ENCODE results near the gene DLG2. TPM values are rescaled to one million over a fixed set of nuclear protein-coding genes. Genes with fewer than 3 reads are reported as not detected.
A peak's percentile ranks its signal among the peaks of the same experiment; 100 is the strongest.

The DLG2 gene
- total and polyA plus RNA-seq, 11 donors: 2.4 to 13.9 (median 7.1) TPM

DNA sequence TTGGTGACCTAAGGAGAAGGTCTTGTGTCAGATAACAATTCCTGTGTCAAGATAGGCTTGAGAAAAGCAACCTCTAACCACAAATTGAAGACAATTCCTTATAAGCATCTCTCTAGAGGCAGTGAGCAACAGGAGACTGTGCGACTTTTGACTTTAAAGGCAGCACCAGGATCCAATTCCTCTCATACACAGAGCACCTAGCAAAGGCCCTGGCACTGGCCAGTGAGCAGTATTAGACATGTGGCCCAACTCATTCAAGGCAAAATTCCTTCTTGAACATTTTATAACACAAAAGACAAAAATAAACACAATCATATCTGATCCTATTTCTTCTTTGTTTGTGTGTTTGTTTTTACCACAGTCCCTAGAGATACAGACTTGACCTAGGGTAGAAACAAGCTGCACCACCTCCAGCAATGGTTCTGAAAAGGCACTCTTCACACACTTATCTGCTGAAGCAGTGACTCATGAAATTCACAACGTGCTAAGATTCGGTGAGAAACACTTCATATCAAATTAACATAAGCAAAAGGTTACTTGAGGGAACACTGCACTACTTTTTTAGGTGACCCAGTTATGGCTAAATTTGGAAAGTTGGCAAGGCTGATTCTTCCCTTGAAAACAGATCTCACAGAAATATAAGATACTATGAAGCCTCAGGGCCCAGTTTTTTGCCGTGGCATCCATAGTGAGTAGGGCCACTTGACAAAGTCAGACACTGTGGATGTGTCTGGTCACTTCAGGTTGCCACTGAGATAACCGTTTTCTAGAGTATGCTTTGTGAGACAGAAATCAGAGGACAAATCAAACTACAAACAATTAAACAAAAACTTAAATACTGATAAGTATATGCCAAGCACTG is 1018.9 kb downstream of the DLG2 start:
- H3K36me3 ChIP-seq: no peaks in the 10 kb centered on the region
- H3K27ac ChIP-seq: peak overlapping the region in 10 of 12 donors; percentile 0 to 61 (median 43)
- ATAC-seq (peak; percentile 63 to 73 (median 70)), DNase-seq (no peak)
- no peak overlapping the region for H3K4me3 ChIP-seq
- no peaks in the 10 kb centered on the region for H3K9me3 ChIP-seq
- peaks cover 0 to 16% (median 2%) of the 10 kb centered on the region in 12 donors for H3K4me1 ChIP-seq
- whole genome bisulfite sequencing, 4 donors: 36 to 44% (median 39%) methylated on average over 5 of the region's 5 CpGs
- TF ChIP-seq POLR2A (IDR thresholded peaks at IDR 0.05): no peak
- TF ChIP-seq, protein P1, sequence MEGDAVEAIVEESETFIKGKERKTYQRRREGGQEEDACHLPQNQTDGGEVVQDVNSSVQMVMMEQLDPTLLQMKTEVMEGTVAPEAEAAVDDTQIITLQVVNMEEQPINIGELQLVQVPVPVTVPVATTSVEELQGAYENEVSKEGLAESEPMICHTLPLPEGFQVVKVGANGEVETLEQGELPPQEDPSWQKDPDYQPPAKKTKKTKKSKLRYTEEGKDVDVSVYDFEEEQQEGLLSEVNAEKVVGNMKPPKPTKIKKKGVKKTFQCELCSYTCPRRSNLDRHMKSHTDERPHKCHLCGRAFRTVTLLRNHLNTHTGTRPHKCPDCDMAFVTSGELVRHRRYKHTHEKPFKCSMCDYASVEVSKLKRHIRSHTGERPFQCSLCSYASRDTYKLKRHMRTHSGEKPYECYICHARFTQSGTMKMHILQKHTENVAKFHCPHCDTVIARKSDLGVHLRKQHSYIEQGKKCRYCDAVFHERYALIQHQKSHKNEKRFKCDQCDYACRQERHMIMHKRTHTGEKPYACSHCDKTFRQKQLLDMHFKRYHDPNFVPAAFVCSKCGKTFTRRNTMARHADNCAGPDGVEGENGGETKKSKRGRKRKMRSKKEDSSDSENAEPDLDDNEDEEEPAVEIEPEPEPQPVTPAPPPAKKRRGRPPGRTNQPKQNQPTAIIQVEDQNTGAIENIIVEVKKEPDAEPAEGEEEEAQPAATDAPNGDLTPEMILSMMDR (IDR thresholded peaks at IDR 0.05): no peak
- intact Hi-C loops (cut with DNase I): no loop called here
- no peaks in the 10 kb centered on the region for H3K27me3 ChIP-seq

GRCh38 chr11:84594602-84595001 is 1032.5 kb downstream of the DLG2 start:
- intact Hi-C loops (cut with DNase I): loop anchor here in 1 of 10 donors (10.0 kb wide), 1 partner anchor 60 kb away; no protein-coding TSS in a partner anchor
- no peaks in the 10 kb centered on the region for H3K4me1 ChIP-seq
- ATAC-seq (no peak), DNase-seq (no peak)
- no peak overlapping the region for H3K4me3 ChIP-seq
- H3K27ac ChIP-seq: no peak overlapping the region
- no peak for TF ChIP-seq POLR2A (IDR thresholded peaks at IDR 0.05)
- TF ChIP-seq, protein P1 (IDR thresholded peaks at IDR 0.05): no peak
- H3K27me3 ChIP-seq: no peaks in the 10 kb centered on the region
- H3K9me3 ChIP-seq: no peaks in the 10 kb centered on the region
- no peaks in the 10 kb centered on the region for H3K36me3 ChIP-seq

- no peak overlapping the region for H3K4me3 ChIP-seq
- no peaks in the 10 kb centered on the region for H3K4me1 ChIP-seq
- no peaks in the 10 kb centered on the region for H3K27me3 ChIP-seq
- 58 to 67% (median 60%) methylated on average over 2 of the region's 2 CpGs for WGBS, 4 donors
- H3K27ac ChIP-seq: no peak overlapping the region
- intact Hi-C loops (cut with DNase I): loop anchor here in 1 of 10 donors (10.0 kb wide), 1 partner anchor 65 kb away; no protein-coding TSS in a partner anchor
- H3K9me3 ChIP-seq: no peaks in the 10 kb centered on the region
- ATAC-seq (no peak), DNase-seq (no peak)
- H3K36me3 ChIP-seq: no peaks in the 10 kb centered on the region
- TF ChIP-seq POLR2A (IDR thresholded peaks at IDR 0.05): no peak
- TF ChIP-seq, protein P1 (IDR thresholded peaks at IDR 0.05): no peak
Observed at GRCh38 chr11:84590106-84590505, 1037.0 kb downstream of the DLG2 start.

DNA sequence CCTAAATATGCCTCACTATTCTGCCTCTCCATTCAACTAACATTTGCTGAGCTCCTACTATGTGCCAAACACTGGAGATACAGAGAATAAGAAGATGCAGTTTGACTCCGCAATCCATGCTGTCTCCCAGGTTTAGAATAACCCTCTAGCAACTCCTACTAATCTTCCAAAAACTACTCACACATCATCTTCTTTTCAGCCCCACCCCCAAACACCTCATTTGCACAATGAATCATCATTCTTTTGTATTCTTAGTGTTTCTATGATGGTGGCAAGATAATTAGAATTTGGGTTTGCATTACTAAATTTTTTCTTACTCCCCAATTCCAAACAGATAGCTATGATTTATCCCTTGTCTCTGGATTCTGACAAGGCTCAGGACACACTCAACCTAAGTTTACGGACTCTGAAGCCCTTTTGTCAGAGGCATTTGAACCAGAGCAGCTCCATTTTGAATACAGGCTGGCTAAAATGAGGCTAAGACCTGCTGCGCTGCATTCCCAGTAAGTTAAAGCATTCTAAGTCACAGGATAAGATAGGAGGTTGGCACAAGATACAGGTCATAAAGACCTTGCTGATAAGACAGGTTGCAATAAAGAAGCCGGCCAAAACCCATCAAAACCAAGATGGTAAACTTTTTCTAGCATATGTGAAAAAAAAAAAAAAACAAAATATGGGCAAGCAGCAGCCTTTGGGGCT is 1038.9 kb downstream of the DLG2 start:
- H3K4me3 ChIP-seq: no peak overlapping the region
- DNase-seq (no peak), ATAC-seq (no peak)
- H3K4me1 ChIP-seq: no peaks in the 10 kb centered on the region
- no peaks in the 10 kb centered on the region for H3K36me3 ChIP-seq
- H3K27ac ChIP-seq: no peak overlapping the region
- intact Hi-C loops (cut with DNase I): no loop called here
- no peaks in the 10 kb centered on the region for H3K27me3 ChIP-seq
- no peaks in the 10 kb centered on the region for H3K9me3 ChIP-seq
- TF ChIP-seq POLR2A (IDR thresholded peaks at IDR 0.05): no peak
- TF ChIP-seq, protein P1 (IDR thresholded peaks at IDR 0.05): no peak
- WGBS, 4 donors: 65 to 83% (median 74%) methylated on average over 4 of the region's 4 CpGs
